PC-3 (cell line): ENCODE results near the gene GRM1. TPM values are rescaled to one million over a fixed set of nuclear protein-coding genes. Genes with fewer than 3 reads are reported as not detected.

Experiments
- ATAC-seq: fragments of 200-7000 bp; cut with Tn5 transposase; 2 replicates; pipeline ENCODE4 v1.9.1; 2020; ENCODE audit warnings: mild to moderate bottlenecking, moderate library complexity
- BruUV-seq: library from RNA; stranded (reverse); fragments of 400-500 nt; replicated peaks from 2 replicates; lab custom pipeline; 2021; lab: Mats Ljungman, UMichigan
- CTCF ChIA-PET: fragments of 300-600 bp; sonication (Branson Sonifier 250); formaldehyde crosslinking; loops from one replicate; lab custom pipeline; 2022; ENCODE audit warnings: antibody characterized with exemption; lab: Charles Lee
- POLR2A ChIA-PET: fragments of 300-600 bp; sonication (Branson Sonifier 250); formaldehyde crosslinking; loops from one replicate; lab custom pipeline; 2022; ENCODE audit warnings: antibody characterized with exemption; ENCODE audit not compliant: unreplicated experiment; lab: Charles Lee
- DNase-seq: peaks from one replicate; pipeline ENCODE4 v3.0.0-alpha.2; 2015
- H2AFZ ChIP-seq: fragments of 300-600 bp; sonication (generic); 2 replicates; pipeline ENCODE4 v1.6.0; 2016; ENCODE audit warnings: antibody characterized with exemption, low read length
- H3F3A ChIP-seq: fragments of 300-600 bp; sonication (generic); one replicate; pipeline ENCODE4 v1.6.0; 2017; ENCODE audit warnings: antibody characterized with exemption, low read length, control low read depth, mild to moderate bottlenecking; ENCODE audit not compliant: unreplicated experiment
- H3K27ac ChIP-seq: fragments of 300-600 bp; sonication (generic); 2 replicates; pipeline ENCODE4 v1.5.1; 2016; ENCODE audit warnings: mild to moderate bottlenecking, low read length
- H3K27me3 ChIP-seq: fragments of 300-600 bp; sonication (generic); 2 replicates; pipeline ENCODE4 v1.6.1; 2016; ENCODE audit warnings: low read length, mixed read lengths
- H3K36me3 ChIP-seq: fragments of 300-600 bp; sonication (generic); 2 replicates; pipeline ENCODE4 v1.6.1; 2016; ENCODE audit warnings: low read depth, mixed run types, low read length, mixed read lengths
- H3K4me1 ChIP-seq: fragments of 300-600 bp; sonication (generic); 2 replicates; pipeline ENCODE4 v1.5.1; 2016; ENCODE audit warnings: low read length; ENCODE audit not compliant: insufficient read depth
- H3K4me2 ChIP-seq: fragments of 300-600 bp; sonication (generic); 2 replicates; pipeline ENCODE4 v1.6.0; 2016; ENCODE audit warnings: low read length
- H3K4me3 ChIP-seq: fragments of 300-600 bp; sonication (generic); 2 replicates; pipeline ENCODE4 v1.5.1; 2016; ENCODE audit warnings: mild to moderate bottlenecking, low read length, mixed read lengths
- H3K79me2 ChIP-seq: fragments of 300-600 bp; sonication (generic); 2 replicates; pipeline ENCODE4 v1.6.1; 2017; ENCODE audit warnings: low read length, mixed read lengths
- H3K9ac ChIP-seq: fragments of 300-600 bp; sonication (generic); 2 replicates; pipeline ENCODE4 v1.6.0; 2016; ENCODE audit warnings: mild to moderate bottlenecking, low read length
- H3K9me2 ChIP-seq: fragments of 300-600 bp; sonication (generic); replicated peaks from 2 replicates; pipeline ENCODE4 v1.6.1; 2016; ENCODE audit warnings: mixed run types, low read length, mixed read lengths
- H3K9me3 ChIP-seq: fragments of 300-600 bp; sonication (generic); 2 replicates; pipeline ENCODE4 v1.6.1; 2016; ENCODE audit warnings: low read length, mixed read lengths
- H4K20me1 ChIP-seq: fragments of 300-600 bp; sonication (generic); 2 replicates; pipeline ENCODE4 v1.6.1; 2016; ENCODE audit warnings: low read length, mixed read lengths
- EZH2 ChIP-seq: fragments of 300-600 bp; sonication (generic); IDR thresholded peaks from one replicate; pipeline ENCODE4 v1.6.1; 2017; ENCODE audit warnings: antibody characterized with exemption, mild to moderate bottlenecking, low read length; ENCODE audit not compliant: unreplicated experiment
- EZH2phosphoT487 ChIP-seq: fragments of 300-600 bp; sonication (generic); IDR thresholded peaks from 2 replicates; pipeline ENCODE4 v1.6.1; 2018; ENCODE audit warnings: mild to moderate bottlenecking, antibody characterized with exemption, low read length, borderline replicate concordance
- intact Hi-C: fragments of 100-400 bp; cut with micrococcal nuclease; formaldehyde crosslinking; loops from 2 replicates; pipeline ENCODE4 v1.9.0; 2023
- total RNA-seq: library from RNA; depleted of rRNA; stranded (reverse); fragments of >200 nt; gene quantifications from 2 replicates; pipeline ENCODE4 v1.2.3, GENCODE V29; 2014
- TF ChIP-seq, protein P1 (sequence below): fragments of 300-600 bp; sonication (generic); conservative IDR thresholded peaks from 2 replicates; pipeline ENCODE4 v1.5.1; 2017; ENCODE audit warnings: antibody characterized with exemption, low read depth, mild to moderate bottlenecking, low read length

Gene GRM1
- total RNA-seq, 1 experiment from 2014 or later, result 0.11 TPM

DNA sequence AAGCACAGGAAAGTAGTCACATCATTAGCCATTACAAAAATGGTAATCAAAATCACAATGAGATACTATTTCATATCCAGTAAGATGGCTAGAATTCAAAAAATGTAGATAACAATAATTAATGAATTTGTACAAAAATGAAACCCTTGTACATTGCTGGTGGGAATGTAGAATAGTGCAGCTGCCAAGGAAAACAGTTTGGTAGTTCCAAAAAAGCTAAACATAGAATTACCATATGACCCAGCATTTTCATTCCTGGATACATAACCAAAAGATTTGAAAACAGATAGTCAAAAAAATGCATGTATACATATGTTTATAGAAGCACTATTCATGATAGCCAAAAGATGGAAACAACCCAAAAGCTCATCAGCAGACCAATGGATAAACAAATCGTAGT lies 263.6 kb downstream of the GRM1 start:
- no peak for TF ChIP-seq EZH2phosphoT487
- no peak for TF ChIP-seq EZH2
- TF ChIP-seq, protein P1, sequence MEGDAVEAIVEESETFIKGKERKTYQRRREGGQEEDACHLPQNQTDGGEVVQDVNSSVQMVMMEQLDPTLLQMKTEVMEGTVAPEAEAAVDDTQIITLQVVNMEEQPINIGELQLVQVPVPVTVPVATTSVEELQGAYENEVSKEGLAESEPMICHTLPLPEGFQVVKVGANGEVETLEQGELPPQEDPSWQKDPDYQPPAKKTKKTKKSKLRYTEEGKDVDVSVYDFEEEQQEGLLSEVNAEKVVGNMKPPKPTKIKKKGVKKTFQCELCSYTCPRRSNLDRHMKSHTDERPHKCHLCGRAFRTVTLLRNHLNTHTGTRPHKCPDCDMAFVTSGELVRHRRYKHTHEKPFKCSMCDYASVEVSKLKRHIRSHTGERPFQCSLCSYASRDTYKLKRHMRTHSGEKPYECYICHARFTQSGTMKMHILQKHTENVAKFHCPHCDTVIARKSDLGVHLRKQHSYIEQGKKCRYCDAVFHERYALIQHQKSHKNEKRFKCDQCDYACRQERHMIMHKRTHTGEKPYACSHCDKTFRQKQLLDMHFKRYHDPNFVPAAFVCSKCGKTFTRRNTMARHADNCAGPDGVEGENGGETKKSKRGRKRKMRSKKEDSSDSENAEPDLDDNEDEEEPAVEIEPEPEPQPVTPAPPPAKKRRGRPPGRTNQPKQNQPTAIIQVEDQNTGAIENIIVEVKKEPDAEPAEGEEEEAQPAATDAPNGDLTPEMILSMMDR, result no peak
- Histone ChIP-seq H3K9me3 (no peaks in the 10 kb centered on the region), H3K79me2 (no peaks in the 10 kb centered on the region), H3K9ac (no peak overlapping the region), H4K20me1 (no peaks in the 10 kb centered on the region), H3F3A (no peaks in the 10 kb centered on the region), H3K27me3 (no peaks in the 10 kb centered on the region), H3K4me3 (no peak overlapping the region), H2AFZ (no peak overlapping the region), H3K4me1 (peaks cover 5% of the 10 kb centered on the region; the same call in 1 of the 2 replicates), H3K4me2 (no peak overlapping the region), H3K36me3 (no peaks in the 10 kb centered on the region), H3K9me2 (no peaks in the 10 kb centered on the region), H3K27ac (no peak overlapping the region)
- intact Hi-C loops, result no loop called here
- ChIA-PET POLR2A (no interaction called here), CTCF (no interaction called here)
- no TSS peak for BruUV-seq
- DNase-seq (no peak), ATAC-seq (no peak)

DNA sequence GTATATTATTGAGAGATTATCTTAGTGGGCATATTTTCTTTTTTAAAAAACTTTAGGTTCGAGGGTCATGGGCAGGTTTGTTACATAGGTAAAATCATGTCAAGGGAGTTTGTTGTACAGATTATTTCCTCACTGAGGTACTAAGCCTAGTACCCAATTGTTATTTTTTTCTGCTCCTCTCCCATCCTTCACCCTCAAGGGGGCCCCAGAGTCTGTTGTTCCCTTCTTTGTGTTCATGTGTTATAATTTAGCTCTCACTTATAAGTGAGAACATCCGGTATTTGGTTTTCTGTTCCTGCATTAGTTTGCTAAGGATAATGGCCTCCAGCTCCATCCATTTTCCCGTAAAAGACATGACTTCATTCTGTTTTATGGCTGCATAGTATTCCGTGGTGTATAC lies 266.8 kb downstream of the GRM1 start:
- Histone ChIP-seq H3K4me1 (no peaks in the 10 kb centered on the region), H3K36me3 (no peaks in the 10 kb centered on the region), H3K9ac (no peak overlapping the region), H3K4me2 (no peak overlapping the region), H3K4me3 (no peak overlapping the region), H4K20me1 (no peaks in the 10 kb centered on the region), H3K79me2 (no peaks in the 10 kb centered on the region), H3K9me2 (no peaks in the 10 kb centered on the region), H3K9me3 (no peaks in the 10 kb centered on the region), H3K27me3 (no peaks in the 10 kb centered on the region), H3F3A (no peaks in the 10 kb centered on the region), H3K27ac (no peak overlapping the region), H2AFZ (no peak overlapping the region)
- BruUV-seq, result no TSS peak
- POLR2A ChIA-PET, result no interaction called here
- CTCF ChIA-PET, result no interaction called here
- TF ChIP-seq, protein P1, result no peak
- no peak for TF ChIP-seq EZH2phosphoT487
- TF ChIP-seq EZH2, result no peak
- ATAC-seq (no peak), DNase-seq (no peak)
- intact Hi-C loops, result no loop called here

DNA sequence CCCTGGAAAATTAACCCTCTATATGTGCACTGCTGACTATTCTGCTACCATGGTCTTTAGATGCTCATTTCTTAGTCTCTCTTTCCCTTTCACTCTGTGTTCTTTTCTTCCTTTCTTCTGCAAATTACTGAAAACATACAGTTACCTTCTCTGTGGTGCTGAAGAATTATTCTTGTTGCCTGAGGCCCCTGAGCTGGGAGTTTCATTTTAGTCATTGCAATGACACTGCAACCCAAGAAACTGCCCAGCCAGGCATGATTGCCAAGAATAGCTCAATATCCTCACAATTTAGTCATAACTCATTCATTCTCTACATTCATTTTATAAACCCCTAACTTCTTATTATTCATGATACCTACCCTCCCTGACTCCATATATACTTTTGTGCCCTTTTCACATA lies 269.0 kb downstream of the GRM1 start:
- Histone ChIP-seq H3K79me2 (no peaks in the 10 kb centered on the region), H3K4me2 (no peak overlapping the region), H3K4me1 (no peaks in the 10 kb centered on the region), H3K9me3 (no peaks in the 10 kb centered on the region), H3K4me3 (no peak overlapping the region), H4K20me1 (no peaks in the 10 kb centered on the region), H3K9me2 (no peaks in the 10 kb centered on the region), H3F3A (no peaks in the 10 kb centered on the region), H3K27me3 (no peaks in the 10 kb centered on the region), H3K9ac (no peak overlapping the region), H3K36me3 (no peaks in the 10 kb centered on the region), H2AFZ (no peak overlapping the region), H3K27ac (no peak overlapping the region)
- ChIA-PET POLR2A (no interaction called here), CTCF (no interaction called here)
- no TSS peak for BruUV-seq
- TF ChIP-seq, protein P1, result no peak
- TF ChIP-seq EZH2, result no peak
- TF ChIP-seq EZH2phosphoT487, result no peak
- intact Hi-C loops, result no loop called here
- DNase-seq (no peak), ATAC-seq (no peak)
